HL-60 (cell line): ENCODE measurements around the gene GON4L.

Experiments
- DNase-seq, 2 experiments: peaks; one replicate each; pipeline ENCODE4 v3.0.0-alpha.2; 2010 to 2020; ENCODE audit warnings: low read depth in 1 of 2, low spot score in 1 of 2
- H3K27ac ChIP-seq: fragments of 250-450 bp; sonication (Bioruptor Pico); replicated peaks from 2 replicates; pipeline ENCODE4 v1.5.1; 2020; ENCODE audit warnings: mild to moderate bottlenecking, moderate library complexity
- H3K27me3 ChIP-seq: fragments of 250-450 bp; sonication (Bioruptor Pico); 2 replicates; pipeline ENCODE4 v1.5.1; 2021; ENCODE audit warnings: mild to moderate bottlenecking, moderate library complexity; ENCODE audit not compliant: insufficient read depth, poor library complexity, severe bottlenecking
- H3K4me3 ChIP-seq: replicated peaks from 2 replicates; pipeline ENCODE4 v1.5.1; 2011; ENCODE audit warnings: mild to moderate bottlenecking, control low read depth, low read length; ENCODE audit not compliant: insufficient read depth
- CTCF ChIP-seq: IDR thresholded peaks from one replicate; pipeline ENCODE4 v1.5.1; 2011; ENCODE audit warnings: low read length, control low read depth, inconsistent platforms; ENCODE audit not compliant: insufficient read depth
- GABPA ChIP-seq: IDR thresholded peaks from 2 replicates; pipeline ENCODE4 v1.6.1; 2012; ENCODE audit warnings: low read depth
- POLR2AphosphoS5 ChIP-seq: IDR thresholded peaks from 2 replicates; pipeline ENCODE4 v1.6.1; 2012; ENCODE audit warnings: low read depth
- REST ChIP-seq: IDR thresholded peaks from 2 replicates; pipeline ENCODE4 v1.6.1; 2012; ENCODE audit warnings: low read depth; ENCODE audit not compliant: insufficient replicate concordance
- SPI1 ChIP-seq: IDR thresholded peaks from 2 replicates; pipeline ENCODE4 v1.6.1; 2012; ENCODE audit warnings: low read depth, mild to moderate bottlenecking, borderline replicate concordance

The GON4L gene

GRCh38 chr1:155880251-155880650 lies 23.2 kb upstream of the GON4L start:
- TF ChIP-seq SPI1 (no peak), CTCF (no peak), REST (no peak), POLR2AphosphoS5 (no peak), GABPA (no peak)
- H3K27ac ChIP-seq = no peak overlapping the region

GRCh38 chr1:155877945-155878344 lies 20.9 kb upstream of the GON4L start:
- no peak for TF ChIP-seq POLR2AphosphoS5
- TF ChIP-seq SPI1 = no peak
- no peak for TF ChIP-seq REST
- TF ChIP-seq CTCF = no peak
- TF ChIP-seq GABPA = no peak
- no peak for DNase-seq
- no peak overlapping the region for H3K4me3 ChIP-seq
- H3K27me3 ChIP-seq = no peaks in the 10 kb centered on the region
- H3K27ac ChIP-seq = no peak overlapping the region

More at GRCh38 chr1:155880251-155880650, 23.2 kb upstream of the GON4L start:
- no peak for DNase-seq
- H3K4me3 ChIP-seq = no peak overlapping the region
- no peaks in the 10 kb centered on the region for H3K27me3 ChIP-seq

- Histone ChIP-seq H3K4me3 (no peak overlapping the region), H3K27me3 (no peaks in the 10 kb centered on the region), H3K27ac (no peak overlapping the region)
- no peak for TF ChIP-seq SPI1
- TF ChIP-seq GABPA = no peak
- no peak for TF ChIP-seq POLR2AphosphoS5
- no peak for TF ChIP-seq REST
- TF ChIP-seq CTCF = no peak
- DNase-seq = no peak
These were observed 16.8 kb upstream of the GON4L start for GRCh38 chr1:155873860-155874259.
